ENCODE data around the gene RANBP17. TPM values are rescaled to one million over a fixed set of nuclear protein-coding genes. Genes with fewer than 3 reads are reported as not detected.
"Not testable (repeated sequence)": the region's sequence is repeated elsewhere in the genome, so short reads cannot be mapped to it uniquely, and the experiment has no call there.

The RANBP17 gene
- total RNA-seq, 1 experiment from 2014 or later: 6.0 TPM

DNA sequence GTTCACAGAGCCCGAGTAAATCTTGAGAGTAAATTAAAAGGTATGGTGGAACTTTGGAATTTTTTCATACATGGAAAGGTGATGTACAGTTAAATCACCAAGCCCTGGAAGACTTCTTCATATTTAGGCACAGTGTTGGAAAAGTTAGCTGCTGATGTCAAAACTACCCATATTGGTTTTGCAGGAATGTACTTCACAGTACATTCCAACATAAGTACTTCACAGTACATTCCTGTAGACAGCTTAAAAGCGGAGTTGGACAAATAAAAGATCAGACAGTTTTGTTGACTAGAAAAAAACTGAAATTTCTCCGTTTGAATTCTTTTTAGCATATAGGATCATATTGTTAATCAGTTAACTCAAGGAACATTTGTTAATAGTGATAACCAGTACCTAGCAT lies 1.8 kb downstream of the RANBP17 start:
- Histone ChIP-seq H3K36me3 (ENCODE audit: low read depth, low read length) (no peaks in the 10 kb centered on the region), H3K4me2 (ENCODE audit: low read length) (no peak overlapping the region), H3K79me2 (ENCODE audit: low read length) (peaks cover 19% of the 10 kb centered on the region), H3K9me2 (replicated peaks; ENCODE audit: low read length) (no peaks in the 10 kb centered on the region), H2AFZ (ENCODE audit: low read length) (no peak overlapping the region), H3K9ac (ENCODE audit: low read length) (no peak overlapping the region), H3K9me3 (ENCODE audit: low read length) (peaks cover 7% of the 10 kb centered on the region; the same call in 1 of the 2 replicates), H3K4me3 (ENCODE audit: low read length) (no peak overlapping the region), H3F3A (ENCODE audit: low read length, unreplicated experiment) (no peaks in the 10 kb centered on the region), H3K4me1 (ENCODE audit: insufficient read depth, low read length) (peaks cover 6% of the 10 kb centered on the region; the same call in 1 of the 2 replicates), H3K27ac (ENCODE audit: low read length) (no peak overlapping the region), H3K27me3 (ENCODE audit: low read length) (no peaks in the 10 kb centered on the region), H4K20me1 (ENCODE audit: low read length) (no peaks in the 10 kb centered on the region)
- POLR2A ChIA-PET (ENCODE audit: unreplicated experiment): no interaction called here
- DNase-seq (no peak), ATAC-seq (no peak)
- intact Hi-C loops (cut with micrococcal nuclease): loop anchor here (2.0 to 5.0 kb wide), 2 partner anchors 29 to 44 kb away; no protein-coding TSS in a partner anchor
- TF ChIP-seq, protein P1, sequence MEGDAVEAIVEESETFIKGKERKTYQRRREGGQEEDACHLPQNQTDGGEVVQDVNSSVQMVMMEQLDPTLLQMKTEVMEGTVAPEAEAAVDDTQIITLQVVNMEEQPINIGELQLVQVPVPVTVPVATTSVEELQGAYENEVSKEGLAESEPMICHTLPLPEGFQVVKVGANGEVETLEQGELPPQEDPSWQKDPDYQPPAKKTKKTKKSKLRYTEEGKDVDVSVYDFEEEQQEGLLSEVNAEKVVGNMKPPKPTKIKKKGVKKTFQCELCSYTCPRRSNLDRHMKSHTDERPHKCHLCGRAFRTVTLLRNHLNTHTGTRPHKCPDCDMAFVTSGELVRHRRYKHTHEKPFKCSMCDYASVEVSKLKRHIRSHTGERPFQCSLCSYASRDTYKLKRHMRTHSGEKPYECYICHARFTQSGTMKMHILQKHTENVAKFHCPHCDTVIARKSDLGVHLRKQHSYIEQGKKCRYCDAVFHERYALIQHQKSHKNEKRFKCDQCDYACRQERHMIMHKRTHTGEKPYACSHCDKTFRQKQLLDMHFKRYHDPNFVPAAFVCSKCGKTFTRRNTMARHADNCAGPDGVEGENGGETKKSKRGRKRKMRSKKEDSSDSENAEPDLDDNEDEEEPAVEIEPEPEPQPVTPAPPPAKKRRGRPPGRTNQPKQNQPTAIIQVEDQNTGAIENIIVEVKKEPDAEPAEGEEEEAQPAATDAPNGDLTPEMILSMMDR (conservative IDR thresholded peaks at IDR 0.05; ENCODE audit: low read depth, low read length): no peak
- TF ChIP-seq EZH2 (IDR thresholded peaks at IDR 0.05; ENCODE audit: low read length, unreplicated experiment) (no peak), EZH2phosphoT487 (IDR thresholded peaks at IDR 0.05; ENCODE audit: borderline replicate concordance, low read length) (no peak)
- BruUV-seq (replicated peaks): no TSS peak
- CTCF ChIA-PET: no interaction called here

DNA sequence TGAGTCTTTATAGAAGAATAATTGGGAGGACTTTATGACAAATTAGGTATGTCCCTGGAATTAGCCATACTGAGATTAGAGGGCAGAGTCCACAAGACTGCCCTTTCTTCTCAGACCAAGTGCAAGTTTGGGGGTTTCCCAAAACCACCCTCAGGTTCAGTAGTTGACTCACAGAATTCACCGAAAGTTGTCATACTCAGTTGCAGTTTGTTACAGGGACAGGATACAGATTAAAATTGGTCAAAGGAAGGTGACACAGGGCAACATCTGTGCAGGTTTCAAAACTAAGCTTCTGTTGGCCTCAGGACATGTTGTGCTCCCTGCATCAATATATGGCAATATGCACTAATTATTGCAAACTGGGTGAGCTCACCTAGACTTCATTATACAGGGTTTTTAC lies 3.8 kb downstream of the RANBP17 start:
- Histone ChIP-seq H3K27me3 (ENCODE audit: low read length) (no peaks in the 10 kb centered on the region), H3K9me2 (replicated peaks; ENCODE audit: low read length) (no peaks in the 10 kb centered on the region), H3K4me1 (ENCODE audit: insufficient read depth, low read length) (peaks cover 6% of the 10 kb centered on the region; the same call in 1 of the 2 replicates), H3K9me3 (ENCODE audit: low read length) (peaks cover 7% of the 10 kb centered on the region; the same call in 1 of the 2 replicates), H3K79me2 (ENCODE audit: low read length) (peaks cover 19% of the 10 kb centered on the region), H3K27ac (ENCODE audit: low read length) (no peak overlapping the region), H3K4me3 (ENCODE audit: low read length) (no peak overlapping the region), H3K4me2 (ENCODE audit: low read length) (no peak overlapping the region), H2AFZ (ENCODE audit: low read length) (no peak overlapping the region), H3K36me3 (ENCODE audit: low read depth, low read length) (no peaks in the 10 kb centered on the region), H4K20me1 (ENCODE audit: low read length) (no peaks in the 10 kb centered on the region), H3K9ac (ENCODE audit: low read length) (no peak overlapping the region), H3F3A (ENCODE audit: low read length, unreplicated experiment) (no peaks in the 10 kb centered on the region)
- intact Hi-C loops (cut with micrococcal nuclease): no loop called here
- ChIA-PET POLR2A (ENCODE audit: unreplicated experiment) (no interaction called here), CTCF (no interaction called here)
- ATAC-seq (no peak), DNase-seq (no peak)
- BruUV-seq (replicated peaks): no TSS peak
- no peak for TF ChIP-seq EZH2phosphoT487 (IDR thresholded peaks at IDR 0.05; ENCODE audit: borderline replicate concordance, low read length)
- TF ChIP-seq, protein P1 (conservative IDR thresholded peaks at IDR 0.05; ENCODE audit: low read depth, low read length): no peak
- TF ChIP-seq EZH2 (IDR thresholded peaks at IDR 0.05; ENCODE audit: low read length, unreplicated experiment): no peak

DNA sequence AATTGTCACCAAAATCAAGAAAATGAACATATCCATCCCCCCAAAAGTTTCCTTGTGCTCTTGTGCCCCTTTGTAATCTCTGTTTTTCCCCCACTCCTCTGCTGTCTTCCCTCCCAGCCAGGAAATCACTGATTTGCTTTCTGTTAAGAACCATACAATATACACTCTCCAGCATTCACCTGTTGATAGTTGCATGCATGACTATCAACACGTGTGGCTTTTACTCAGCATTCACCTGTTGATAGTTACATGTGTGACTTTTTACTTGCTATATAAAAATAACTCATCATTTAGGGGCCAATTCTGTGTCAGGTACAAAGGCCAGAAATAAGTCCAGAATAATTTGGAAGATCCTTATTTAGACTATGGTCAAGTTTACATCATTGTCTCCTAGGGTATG lies 6.0 kb downstream of the RANBP17 start:
- Histone ChIP-seq H3K4me3 (ENCODE audit: low read length) (no peak overlapping the region), H3K4me2 (ENCODE audit: low read length) (no peak overlapping the region), H3K27me3 (ENCODE audit: low read length) (no peaks in the 10 kb centered on the region), H3K36me3 (ENCODE audit: low read depth, low read length) (no peaks in the 10 kb centered on the region), H3K27ac (ENCODE audit: low read length) (no peak overlapping the region), H3K9me3 (ENCODE audit: low read length) (no peaks in the 10 kb centered on the region), H3K9me2 (replicated peaks; ENCODE audit: low read length) (no peaks in the 10 kb centered on the region), H3K9ac (ENCODE audit: low read length) (no peak overlapping the region), H3F3A (ENCODE audit: low read length, unreplicated experiment) (no peaks in the 10 kb centered on the region), H3K4me1 (ENCODE audit: insufficient read depth, low read length) (peaks cover 4% of the 10 kb centered on the region; the same call in 1 of the 2 replicates), H3K79me2 (ENCODE audit: low read length) (peaks cover 16% of the 10 kb centered on the region), H4K20me1 (ENCODE audit: low read length) (no peaks in the 10 kb centered on the region), H2AFZ (ENCODE audit: low read length) (no peak overlapping the region)
- ChIA-PET CTCF (no interaction called here), POLR2A (ENCODE audit: unreplicated experiment) (no interaction called here)
- intact Hi-C loops (cut with micrococcal nuclease): no loop called here
- DNase-seq (no peak), ATAC-seq (no peak)
- TF ChIP-seq EZH2phosphoT487 (IDR thresholded peaks at IDR 0.05; ENCODE audit: borderline replicate concordance, low read length) (no peak), EZH2 (IDR thresholded peaks at IDR 0.05; ENCODE audit: low read length, unreplicated experiment) (no peak)
- TF ChIP-seq, protein P1 (conservative IDR thresholded peaks at IDR 0.05; ENCODE audit: low read depth, low read length): no peak
- no TSS peak for BruUV-seq (replicated peaks)

DNA sequence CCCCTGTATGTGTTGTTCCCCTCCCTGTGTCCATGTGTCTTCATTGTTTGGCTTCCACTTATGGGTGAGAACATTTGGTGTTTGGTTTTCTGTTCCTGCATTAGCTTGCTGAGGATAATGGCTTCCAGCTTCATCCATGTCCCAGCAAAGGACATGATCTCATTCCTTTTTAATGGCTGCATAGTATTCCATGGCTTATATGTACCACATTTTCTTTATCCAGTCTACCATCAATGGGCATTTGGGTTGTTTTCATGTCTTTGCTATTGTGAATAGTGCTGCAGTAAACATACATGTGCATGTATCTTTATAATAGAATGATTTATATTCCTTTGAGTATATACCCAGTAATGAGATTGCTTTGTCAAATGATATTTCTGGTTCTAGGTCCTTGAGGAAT lies 8.6 kb downstream of the RANBP17 start:
- H3K9me2 ChIP-seq (replicated peaks; ENCODE audit: low read length); H3K27me3 ChIP-seq (ENCODE audit: low read length); DNase-seq; H3K79me2 ChIP-seq (ENCODE audit: low read length); H3K36me3 ChIP-seq (ENCODE audit: low read depth, low read length); ATAC-seq; H3K9ac ChIP-seq (ENCODE audit: low read length); POLR2A ChIA-PET (ENCODE audit: unreplicated experiment); BruUV-seq (replicated peaks); H3K4me3 ChIP-seq (ENCODE audit: low read length); H3K27ac ChIP-seq (ENCODE audit: low read length); H4K20me1 ChIP-seq (ENCODE audit: low read length); H3F3A ChIP-seq (ENCODE audit: low read length, unreplicated experiment); H3K9me3 ChIP-seq (ENCODE audit: low read length); CTCF ChIA-PET; H3K4me1 ChIP-seq (ENCODE audit: insufficient read depth, low read length); intact Hi-C loops (cut with micrococcal nuclease); H3K4me2 ChIP-seq (ENCODE audit: low read length); H2AFZ ChIP-seq (ENCODE audit: low read length): not testable (repeated sequence)
